ENCODE measurements around the gene DDX24. TPM values are rescaled to one million over a fixed set of nuclear protein-coding genes. Genes with fewer than 3 reads are reported as not detected.

DDX24 gene
- total and polyA plus RNA-seq, 2 of the 8 experiments (the other 6 are each of a cell fraction or from before 2014, with no cell fraction given) = 89.0 to 201 TPM

- WGBS, 2 experiments (ENCODE audit: extremely low coverage in 1 of 2, insufficient coverage in 1 of 2, insufficient read length in 1 of 2, insufficient replicate concordance in 2 of 2, low coverage in 1 of 2, low lambda C conversion rate in 2 of 2, missing lambda C conversion rate in 1 of 2) = 68% methylated on average over 3 of the region's 3 CpGs; no CpG with 5 or more reads in 1 of the 2 experiments
- peaks cover 2 to 7% of the 10 kb centered on the region in 2 experiments; a peak in 1 of 4 replicates for H3K9me3 ChIP-seq (ENCODE audit: insufficient read depth in 2 of 2, low read depth in 1 of 2, low read length in 1 of 2)
- no peak overlapping the region for H2AK5ac ChIP-seq (ENCODE audit: low read depth, low read length)
- H4K91ac ChIP-seq (replicated peaks; ENCODE audit: insufficient read length, low read length) = no peak overlapping the region
- POLR2A ChIA-PET (ENCODE audit: partially characterized antibody) = no interaction called here
- no peak overlapping the region for H2BK15ac ChIP-seq (ENCODE audit: low read length)
- no peaks in the 10 kb centered on the region for H3K36me3 ChIP-seq (ENCODE audit: control insufficient read depth in 2 of 4, insufficient read depth in 4 of 4, low read length in 3 of 4)
- no peak overlapping the region for H2BK120ac ChIP-seq (replicated peaks; ENCODE audit: low read depth, low read length)
- H3K23ac ChIP-seq (ENCODE audit: insufficient read length) = no peak overlapping the region
- H3K18ac ChIP-seq (ENCODE audit: extremely low read depth, low read length) = no peak overlapping the region
- H3K79me2 ChIP-seq (ENCODE audit: control insufficient read depth in 1 of 2, insufficient read depth in 2 of 2, low read length in 2 of 2) = no peaks in the 10 kb centered on the region
- no peak overlapping the region for H2AFZ ChIP-seq (ENCODE audit: low read length)
- no peak overlapping the region for H2BK5ac ChIP-seq (ENCODE audit: low read depth, low read length)
- no peaks in the 10 kb centered on the region for H3K23me2 ChIP-seq (ENCODE audit: low read depth, low read length)
- H3K56ac ChIP-seq (replicated peaks; ENCODE audit: insufficient read length, low read depth, low read length) = no peak overlapping the region
- no peaks in the 10 kb centered on the region for H3K79me1 ChIP-seq (ENCODE audit: low read depth, low read length)
- H4K8ac ChIP-seq (ENCODE audit: extremely low read depth, insufficient read depth, low read length) = no peak overlapping the region
- H3K9ac ChIP-seq (replicated peaks in 1 of 4; ENCODE audit: extremely low read depth in 1 of 4, low read depth in 3 of 4, low read length in 3 of 4) = no peak overlapping the region
- H3K4me1 ChIP-seq (replicated peaks in 1 of 4; ENCODE audit: control insufficient read depth in 3 of 4, insufficient read depth in 4 of 4, low read length in 3 of 4) = no peaks in the 10 kb centered on the region
- no peaks in the 10 kb centered on the region for H4K20me1 ChIP-seq (replicated peaks in 1 of 2; ENCODE audit: control insufficient read depth in 1 of 2, insufficient read depth in 2 of 2, low read length in 2 of 2)
- H2BK12ac ChIP-seq (ENCODE audit: low read depth, low read length) = no peak overlapping the region
- no peak overlapping the region for H3K4me3 ChIP-seq (ENCODE audit: extremely low read depth in 1 of 4, insufficient read depth in 2 of 4, low read depth in 3 of 4, low read length in 4 of 4)
- no peak overlapping the region for H4K5ac ChIP-seq (ENCODE audit: insufficient read length, low read depth, low read length)
- no peak overlapping the region for H3K4ac ChIP-seq (replicated peaks; ENCODE audit: insufficient read length, low read depth, low read length)
- no peak overlapping the region for H3K14ac ChIP-seq (ENCODE audit: insufficient read length)
- H3K27ac ChIP-seq (ENCODE audit: low read depth, low read length) = no peak overlapping the region
- FAIRE-seq (no peak), DNase-seq (ENCODE audit: low read depth in 1 of 2, low spot score in 2 of 2) (no peak)
- no peak overlapping the region for H3K4me2 ChIP-seq (ENCODE audit: insufficient read depth in 1 of 2, low read depth in 2 of 2, low read length in 2 of 2)
- peaks cover 0 to 2% (median 0%) of the 10 kb centered on the region in 4 experiments; a peak in 2 of 7 replicates for H3K27me3 ChIP-seq (replicated peaks in 1 of 4; ENCODE audit: control insufficient read depth in 3 of 4, extremely low read depth in 1 of 4, insufficient read depth in 3 of 4, low read length in 3 of 4)
- CTCF ChIA-PET (ENCODE audit: partially characterized antibody) = interaction anchor here (1.5 to 1.7 kb wide), 2 partner anchors 14 to 94 kb away, joined by 3 to 6 read pairs; no protein-coding TSS in a partner anchor
- H2BK20ac ChIP-seq (ENCODE audit: low read length) = no peak overlapping the region
- TF ChIP-seq BRCA1 (IDR thresholded peaks at IDR 0.05; ENCODE audit: low read depth, low read length) (no peak), ASH2L (IDR thresholded peaks at IDR 0.05; ENCODE audit: low read length) (no peak), SIX5 (IDR thresholded peaks at IDR 0.05; ENCODE audit: low read depth, low read length) (no peak), SP1 (IDR thresholded peaks at IDR 0.05; ENCODE audit: low read depth, low read length) (no peak), POLR2A (IDR thresholded peaks at IDR 0.05; ENCODE audit: control extremely low read depth in 1 of 2, low read depth in 2 of 2, low read length in 2 of 2) (no peak), JUN (IDR thresholded peaks at IDR 0.05; ENCODE audit: low read depth, low read length) (no peak), EGR1 (IDR thresholded peaks at IDR 0.05; ENCODE audit: borderline replicate concordance, low read depth, low read length) (no peak)
Measured at GRCh38 chr14:94122438-94122837, 41.4 kb upstream of the DDX24 start.
